Stimulated activated naive CD8-positive, alpha-beta T cell treated with anti-CD3 and anti-CD28 coated beads, Interleukin-15, amount 100 ng/mL, for 72 hours (primary cell): Measurements from ENCODE around the gene CUX1.

Source experiments
- ATAC-seq: fragments of 150-1000 bp; cut with Tn5 transposase; 2 replicates; pipeline ENCODE4 v1.10.0; 2021; ENCODE audit warnings: mild to moderate bottlenecking, moderate library complexity
- DNase-seq, 2 donors: peaks; one replicate each; pipeline ENCODE4 v3.0.0; 2021 to 2022
- H3K27ac Mint-ChIP-seq, 2 donors: one replicate each; pipeline ENCODE4 v1.8.0; 2022; ENCODE audit warnings: mild to moderate bottlenecking in 2 of 2, mixed read lengths in 2 of 2, moderate library complexity in 2 of 2
- H3K27me3 Mint-ChIP-seq: one replicate; pipeline ENCODE4 v1.8.0; 2022; ENCODE audit warnings: mixed read lengths
- H3K4me1 Mint-ChIP-seq: one replicate; pipeline ENCODE4 v1.8.0; 2022; ENCODE audit warnings: mild to moderate bottlenecking, mixed read lengths
- H3K4me3 Mint-ChIP-seq, 2 donors: one replicate each; pipeline ENCODE4 v1.8.0; 2022; ENCODE audit warnings: mild to moderate bottlenecking in 2 of 2, mixed read lengths in 2 of 2, moderate library complexity in 1 of 2
- H3K9me3 Mint-ChIP-seq, 2 donors: one replicate each; pipeline ENCODE4 v1.8.0; 2022; ENCODE audit warnings: mixed read lengths in 2 of 2

The CUX1 gene

DNA sequence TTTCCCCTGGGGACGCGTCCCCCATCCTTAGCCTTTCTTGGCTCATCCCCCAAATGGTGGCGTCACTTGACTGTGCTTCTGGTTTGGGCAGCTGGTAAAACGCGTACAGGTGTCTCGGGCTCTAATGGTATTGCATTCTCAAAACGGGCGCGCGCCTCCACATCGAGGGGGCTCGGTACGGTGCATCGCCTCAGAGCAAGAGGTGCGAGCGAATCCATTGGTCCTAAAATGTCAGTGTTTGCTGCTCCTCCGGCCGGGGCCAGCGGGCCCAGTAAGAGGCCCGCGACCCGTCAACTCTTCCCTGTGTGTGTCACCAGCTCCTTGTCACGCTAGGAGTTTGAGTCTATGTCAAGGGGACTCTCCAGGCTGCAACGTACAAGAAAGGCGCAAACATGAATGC, 378.6 kb downstream of the CUX1 start:
- Mint-ChIP-seq H3K27ac (peak overlapping the region in 1 of 2 donors; percentile 63), H3K4me3 (no peak overlapping the region), H3K9me3 (no peaks in the 10 kb centered on the region), H3K27me3 (no peaks in the 10 kb centered on the region), H3K4me1 (no peaks in the 10 kb centered on the region)
- DNase-seq = no peak
- no peak for ATAC-seq

DNA sequence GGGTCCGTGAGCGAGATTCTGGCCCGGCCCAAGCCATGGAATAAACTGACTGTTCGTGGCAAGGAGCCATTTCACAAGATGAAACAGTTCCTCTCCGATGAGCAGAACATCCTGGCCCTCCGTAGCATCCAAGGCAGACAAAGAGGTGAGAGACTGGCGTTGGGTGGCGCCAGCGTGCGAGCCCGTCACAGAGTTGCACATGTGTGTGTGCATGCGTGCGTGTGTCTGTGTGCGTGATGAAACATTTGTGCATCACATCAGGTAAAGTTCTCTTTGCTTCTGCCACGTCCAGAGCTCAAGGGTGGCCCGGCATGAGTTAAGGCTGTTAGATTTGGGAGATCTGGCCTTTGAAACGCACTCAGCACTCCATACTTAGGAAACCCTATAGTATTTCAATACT, 379.7 kb downstream of the CUX1 start:
- Mint-ChIP-seq H3K4me3 (no peak overlapping the region), H3K4me1 (no peaks in the 10 kb centered on the region), H3K27ac (no peak overlapping the region), H3K27me3 (no peaks in the 10 kb centered on the region), H3K9me3 (no peaks in the 10 kb centered on the region)
- no peak for ATAC-seq
- no peak for DNase-seq

DNA sequence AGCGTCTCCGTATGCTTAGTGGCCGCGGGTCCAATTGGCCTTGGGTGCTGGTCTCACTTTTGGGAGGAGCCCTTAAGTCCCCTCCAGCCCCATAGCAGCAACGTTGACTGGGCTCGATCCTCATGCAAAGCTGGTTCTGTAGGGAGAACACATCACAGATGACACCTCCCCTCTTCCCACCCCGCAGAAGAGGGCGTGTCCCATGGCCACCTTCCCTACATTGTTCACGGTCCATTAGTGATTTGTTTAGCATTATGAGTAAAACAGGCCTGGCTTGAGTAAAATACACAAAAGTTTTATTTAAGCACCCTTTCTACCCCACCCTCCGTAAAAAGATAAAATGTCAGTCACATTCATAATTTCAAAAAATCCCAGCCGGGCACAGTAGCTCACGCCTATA, 380.2 kb downstream of the CUX1 start:
- Mint-ChIP-seq H3K27ac (no peak overlapping the region), H3K9me3 (no peaks in the 10 kb centered on the region), H3K4me3 (no peak overlapping the region), H3K27me3 (no peaks in the 10 kb centered on the region), H3K4me1 (no peaks in the 10 kb centered on the region)
- no peak for DNase-seq
- no peak for ATAC-seq

DNA sequence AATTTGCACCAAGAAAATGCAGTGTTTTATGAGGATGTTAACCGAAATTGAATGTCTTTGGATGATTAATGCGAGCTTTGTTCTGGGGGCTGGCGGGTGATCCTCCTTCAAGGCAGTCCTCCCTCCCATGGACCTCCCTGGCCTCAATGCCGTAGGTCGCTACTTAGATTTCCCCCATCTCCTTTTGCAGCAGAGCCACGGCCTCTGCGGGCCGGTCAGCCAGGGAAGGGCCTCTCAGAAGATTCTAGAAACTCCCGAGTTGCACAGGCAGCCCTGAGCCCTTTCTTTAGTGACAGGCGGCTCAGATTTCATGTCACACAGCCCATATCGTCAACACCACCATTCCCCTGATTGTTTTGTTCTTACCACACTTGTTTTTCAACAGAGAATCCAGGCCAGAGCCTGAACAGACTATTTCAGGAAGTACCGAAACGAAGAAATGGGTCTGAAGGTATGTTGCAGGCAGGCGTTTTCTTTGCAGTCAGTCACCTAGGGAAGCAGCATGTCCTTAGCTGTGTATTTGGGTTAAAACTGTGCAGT, 381.1 kb downstream of the CUX1 start:
- Mint-ChIP-seq H3K27ac (no peak overlapping the region), H3K27me3 (no peaks in the 10 kb centered on the region), H3K4me1 (no peaks in the 10 kb centered on the region), H3K9me3 (no peaks in the 10 kb centered on the region), H3K4me3 (no peak overlapping the region)
- no peak for ATAC-seq
- DNase-seq = no peak

DNA sequence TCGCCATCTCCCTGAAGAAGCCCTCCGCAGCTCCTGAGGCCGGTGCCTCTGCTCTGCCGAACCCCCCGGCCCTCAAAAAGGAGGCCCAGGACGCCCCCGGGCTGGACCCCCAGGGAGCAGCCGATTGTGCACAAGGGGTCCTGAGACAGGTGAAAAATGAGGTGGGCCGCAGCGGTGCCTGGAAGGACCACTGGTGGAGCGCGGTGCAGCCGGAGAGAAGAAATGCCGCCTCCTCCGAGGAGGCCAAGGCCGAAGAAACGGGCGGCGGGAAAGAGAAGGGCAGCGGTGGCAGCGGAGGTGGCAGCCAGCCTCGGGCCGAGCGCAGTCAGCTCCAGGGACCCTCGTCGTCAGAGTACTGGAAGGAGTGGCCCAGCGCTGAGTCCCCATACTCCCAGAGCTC, 384.1 kb downstream of the CUX1 start:
- H3K4me3 Mint-ChIP-seq = no peak overlapping the region
- ATAC-seq (no peak), DNase-seq (no peak)
- no peaks in the 10 kb centered on the region for H3K4me1 Mint-ChIP-seq
- H3K27me3 Mint-ChIP-seq = no peaks in the 10 kb centered on the region
- H3K27ac Mint-ChIP-seq = no peak overlapping the region
- no peaks in the 10 kb centered on the region for H3K9me3 Mint-ChIP-seq

DNA sequence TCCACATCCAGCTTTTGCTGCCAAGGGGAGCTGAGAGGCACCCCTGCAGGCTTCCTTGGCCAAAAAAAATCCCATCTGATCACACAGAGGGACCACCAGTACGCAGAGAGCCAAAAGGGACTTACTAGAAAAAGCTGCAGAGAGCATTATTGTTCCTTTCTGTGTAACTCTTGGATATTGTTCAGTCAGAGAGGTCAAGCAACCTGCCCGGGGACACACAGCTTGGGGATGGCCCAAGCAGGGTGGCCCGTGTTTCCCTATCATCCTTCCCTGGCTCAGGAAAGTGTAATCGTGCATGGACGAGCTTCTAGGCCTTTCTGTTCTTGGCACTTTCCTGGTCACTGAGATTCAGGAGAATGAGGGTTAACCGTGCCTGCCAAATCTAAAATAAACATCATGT, 385.1 kb downstream of the CUX1 start:
- Mint-ChIP-seq H3K4me3 (no peak overlapping the region), H3K27me3 (no peaks in the 10 kb centered on the region), H3K27ac (no peak overlapping the region), H3K4me1 (no peaks in the 10 kb centered on the region), H3K9me3 (no peaks in the 10 kb centered on the region)
- DNase-seq (no peak), ATAC-seq (no peak)

DNA sequence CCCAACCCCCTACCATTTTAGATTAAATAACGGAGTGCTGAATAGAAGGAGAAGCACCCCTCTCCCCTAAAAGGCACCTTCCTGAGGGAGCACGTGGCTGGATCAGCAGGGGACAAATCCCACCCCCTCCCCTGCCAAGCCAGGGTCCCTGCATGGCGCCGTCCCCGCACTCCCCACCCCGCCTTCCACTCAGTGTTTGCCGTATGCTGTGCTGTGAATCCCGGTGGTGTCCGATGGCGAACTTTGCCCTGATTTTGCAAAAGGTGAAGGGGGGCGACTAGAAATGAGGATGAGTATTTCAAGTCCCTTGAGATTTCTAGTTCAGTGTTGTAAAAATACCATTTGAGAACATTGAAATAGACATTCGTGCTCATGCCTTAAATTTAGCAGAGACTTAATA, 385.8 kb downstream of the CUX1 start:
- DNase-seq = no peak
- H3K27me3 Mint-ChIP-seq = no peaks in the 10 kb centered on the region
- H3K4me1 Mint-ChIP-seq = no peaks in the 10 kb centered on the region
- H3K27ac Mint-ChIP-seq = peak overlapping the region in 1 of 2 donors; percentile 71
- no peak overlapping the region for H3K4me3 Mint-ChIP-seq
- no peaks in the 10 kb centered on the region for H3K9me3 Mint-ChIP-seq
- no peak for ATAC-seq

DNA sequence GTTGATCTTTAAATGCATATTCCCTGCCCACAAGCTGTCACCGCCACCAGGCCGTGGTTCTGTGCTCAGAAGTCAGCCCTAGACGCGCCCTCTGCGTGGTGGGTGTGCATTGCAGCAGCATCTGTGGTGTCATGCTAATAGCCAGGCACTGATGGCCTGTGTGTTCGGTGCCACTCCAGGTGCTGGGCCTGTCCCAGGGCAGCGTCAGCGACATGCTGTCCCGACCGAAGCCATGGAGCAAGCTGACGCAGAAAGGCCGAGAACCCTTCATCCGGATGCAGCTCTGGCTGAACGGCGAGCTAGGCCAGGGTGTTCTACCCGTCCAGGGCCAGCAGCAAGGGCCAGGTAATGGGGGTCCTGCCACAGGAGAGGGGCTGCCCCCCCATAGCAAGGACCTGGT, 386.8 kb downstream of the CUX1 start:
- no peaks in the 10 kb centered on the region for H3K4me1 Mint-ChIP-seq
- no peaks in the 10 kb centered on the region for H3K27me3 Mint-ChIP-seq
- H3K4me3 Mint-ChIP-seq = no peak overlapping the region
- H3K27ac Mint-ChIP-seq = no peak overlapping the region
- DNase-seq = no peak
- H3K9me3 Mint-ChIP-seq = no peaks in the 10 kb centered on the region
- no peak for ATAC-seq

DNA sequence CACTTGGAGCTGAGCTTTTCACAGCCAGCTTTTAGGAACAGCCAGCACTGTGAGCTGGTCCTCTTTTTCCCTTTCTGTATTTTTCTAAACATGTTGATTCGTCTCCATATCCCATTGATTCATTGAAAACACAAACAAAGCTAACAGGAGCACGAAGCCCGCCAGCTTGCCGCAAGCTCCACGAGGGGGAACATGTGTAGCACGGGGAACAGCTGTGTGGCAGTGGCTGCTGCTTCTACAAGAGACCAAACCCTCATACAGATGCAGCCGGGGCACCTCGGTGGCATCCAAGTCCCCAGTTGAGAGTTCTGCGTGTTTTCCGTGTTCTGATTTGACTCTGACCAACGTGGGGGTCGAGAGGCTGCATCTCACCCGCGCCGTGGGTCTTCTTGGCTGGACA, 388.5 kb downstream of the CUX1 start:
- ATAC-seq (no peak), DNase-seq (no peak)
- Mint-ChIP-seq H3K27ac (no peak overlapping the region), H3K4me3 (no peak overlapping the region), H3K9me3 (no peaks in the 10 kb centered on the region), H3K4me1 (no peaks in the 10 kb centered on the region), H3K27me3 (no peaks in the 10 kb centered on the region)

DNA sequence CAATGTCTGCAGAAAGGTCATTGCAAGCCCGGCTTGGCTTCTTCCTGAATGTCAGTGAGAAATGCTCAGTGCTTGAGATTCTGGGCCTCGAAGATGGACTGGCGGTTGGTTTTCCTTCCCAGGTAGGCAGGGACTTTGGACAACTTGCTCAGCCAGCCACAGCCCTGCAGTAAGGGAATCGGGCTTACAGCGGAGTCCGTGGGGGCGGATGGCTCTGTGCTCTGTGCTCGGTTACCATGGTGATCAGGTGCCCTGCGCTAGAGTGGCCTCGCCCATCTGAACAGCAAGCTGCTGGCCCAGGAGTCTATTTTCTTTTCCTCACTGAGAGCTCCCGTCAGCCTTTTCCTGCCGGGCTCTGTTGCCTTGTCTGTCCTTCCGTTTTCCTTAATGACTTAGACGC, 391.4 kb downstream of the CUX1 start:
- H3K27me3 Mint-ChIP-seq = no peaks in the 10 kb centered on the region
- no peaks in the 10 kb centered on the region for H3K4me1 Mint-ChIP-seq
- no peak overlapping the region for H3K4me3 Mint-ChIP-seq
- no peak for DNase-seq
- no peak overlapping the region for H3K27ac Mint-ChIP-seq
- no peak for ATAC-seq
- H3K9me3 Mint-ChIP-seq = no peaks in the 10 kb centered on the region

DNA sequence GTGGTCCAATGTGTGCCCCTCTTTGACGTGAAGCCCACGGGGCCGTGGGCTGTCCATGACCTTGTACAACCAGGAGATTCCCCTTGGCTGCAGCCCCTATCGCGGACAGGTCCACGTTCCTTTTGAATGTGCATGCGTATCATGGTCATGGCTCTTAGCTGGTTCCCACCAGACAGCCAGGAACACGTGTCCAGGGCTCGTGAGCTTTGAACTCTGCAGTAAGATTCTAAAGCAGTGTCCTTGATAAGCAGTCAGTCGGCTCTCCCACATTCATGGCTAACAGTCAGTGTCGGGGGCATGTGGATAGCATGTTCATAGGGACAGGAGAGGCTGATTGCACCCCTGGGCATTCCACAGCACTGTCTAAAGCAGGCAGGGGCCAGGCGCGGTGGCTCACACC, 393.4 kb downstream of the CUX1 start:
- no peaks in the 10 kb centered on the region for H3K4me1 Mint-ChIP-seq
- no peaks in the 10 kb centered on the region for H3K27me3 Mint-ChIP-seq
- no peak overlapping the region for H3K4me3 Mint-ChIP-seq
- no peak overlapping the region for H3K27ac Mint-ChIP-seq
- no peak for ATAC-seq
- DNase-seq = no peak
- no peaks in the 10 kb centered on the region for H3K9me3 Mint-ChIP-seq

DNA sequence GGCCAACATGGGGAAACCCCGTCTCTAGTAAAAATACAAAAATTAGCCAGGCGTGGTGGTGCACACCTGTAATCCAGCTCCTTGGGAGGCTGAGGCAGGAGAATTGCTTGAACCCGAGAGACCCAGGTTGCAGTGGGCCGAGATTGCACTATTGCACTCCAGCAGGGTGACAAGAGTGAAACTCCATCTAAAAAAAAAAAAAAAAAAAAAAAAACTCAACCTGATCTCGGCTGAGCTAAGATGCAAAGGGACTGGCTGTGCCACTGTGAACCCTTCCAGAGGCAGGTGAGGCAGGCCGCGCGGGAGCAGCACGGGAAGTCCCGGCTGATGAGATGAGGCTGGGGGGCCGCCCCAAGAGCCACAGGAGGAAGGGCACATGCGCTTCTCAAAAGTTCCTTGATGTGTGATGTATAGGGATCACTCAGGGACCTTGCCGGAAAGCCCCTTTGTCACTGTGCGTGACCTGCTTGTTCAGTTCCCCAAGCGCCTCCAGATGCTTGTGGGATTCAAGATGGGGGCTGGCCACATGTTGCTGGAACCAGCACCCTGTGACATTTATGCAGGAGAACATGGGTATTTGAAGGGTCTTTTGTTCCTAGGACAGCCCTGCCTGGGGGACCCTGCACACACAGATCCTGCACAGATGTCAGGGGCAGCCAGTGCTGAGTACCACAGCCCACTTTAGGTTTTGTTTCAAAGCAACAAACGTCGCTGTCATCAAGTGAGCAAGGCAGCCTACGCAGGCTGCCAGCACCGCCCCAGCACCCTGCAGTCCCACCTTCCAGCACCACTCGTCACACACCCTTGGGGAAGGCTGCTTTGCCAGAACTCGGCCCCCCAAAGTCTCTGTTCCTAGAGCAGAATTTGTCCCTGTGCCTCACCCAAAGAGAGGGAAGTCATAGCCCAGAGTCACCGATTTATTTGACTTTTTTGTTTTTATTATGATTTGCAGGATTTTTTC, 394.4 kb downstream of the CUX1 start:
- no peak for ATAC-seq
- H3K27ac Mint-ChIP-seq = no peak overlapping the region

DNA sequence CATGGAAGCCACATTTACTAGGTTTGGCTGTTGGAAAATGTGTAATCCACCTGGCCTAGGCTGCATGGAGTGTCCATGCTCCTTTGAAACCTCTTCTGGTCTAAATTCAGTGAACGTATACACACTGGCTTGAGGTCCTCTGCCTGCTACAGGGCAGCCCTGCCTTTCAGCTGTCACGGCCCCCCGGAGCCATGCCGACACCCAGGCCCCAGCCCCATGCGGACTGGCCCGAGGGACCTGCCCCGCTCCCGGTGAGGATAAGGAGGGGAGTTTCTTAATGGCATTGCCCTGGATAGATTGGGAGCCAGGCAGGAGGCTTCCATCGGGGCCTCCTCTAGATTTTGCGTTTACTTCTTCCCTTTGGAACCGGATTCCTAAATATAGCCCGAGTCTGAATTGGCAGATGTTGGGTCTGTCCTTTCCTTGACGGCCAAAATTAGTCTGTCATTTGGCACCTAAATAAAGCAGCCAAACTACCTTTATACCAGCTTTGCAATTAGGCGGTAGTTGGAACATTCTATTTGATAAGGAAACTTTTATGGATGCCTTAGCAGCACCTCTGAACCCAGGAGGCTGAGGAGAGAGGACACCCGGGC, 397.1 kb downstream of the CUX1 start:
- H3K9me3 Mint-ChIP-seq = no peaks in the 10 kb centered on the region
- no peak overlapping the region for H3K27ac Mint-ChIP-seq
- ATAC-seq (no peak), DNase-seq (no peak)
- no peaks in the 10 kb centered on the region for H3K4me1 Mint-ChIP-seq
- no peak overlapping the region for H3K4me3 Mint-ChIP-seq
- no peaks in the 10 kb centered on the region for H3K27me3 Mint-ChIP-seq

More for the DNA sequence above, 394.4 kb downstream of the CUX1 start:
- Mint-ChIP-seq H3K4me3 (no peak overlapping the region), H3K4me1 (no peaks in the 10 kb centered on the region), H3K9me3 (no peaks in the 10 kb centered on the region), H3K27me3 (no peaks in the 10 kb centered on the region)
- no peak for DNase-seq

DNA sequence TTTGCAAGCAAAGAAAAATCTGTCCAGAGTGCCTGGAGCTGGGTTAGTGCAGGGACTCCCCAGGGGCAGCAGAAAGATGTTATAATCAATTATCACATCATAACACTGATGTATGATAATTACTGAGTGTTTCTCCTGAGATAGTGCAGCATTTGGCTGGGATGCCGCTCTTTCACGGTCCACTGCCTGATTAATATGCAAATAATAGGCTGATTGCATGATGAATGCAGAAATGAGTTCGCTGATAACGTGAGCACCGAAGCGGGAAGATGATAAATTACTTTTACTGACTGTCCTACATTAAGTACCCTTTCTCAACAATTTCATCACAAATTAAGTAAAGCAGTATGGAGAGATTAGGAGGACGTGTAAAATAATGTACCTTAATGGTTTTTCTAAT, 397.8 kb downstream of the CUX1 start:
- no peaks in the 10 kb centered on the region for H3K9me3 Mint-ChIP-seq
- no peak for ATAC-seq

DNA sequence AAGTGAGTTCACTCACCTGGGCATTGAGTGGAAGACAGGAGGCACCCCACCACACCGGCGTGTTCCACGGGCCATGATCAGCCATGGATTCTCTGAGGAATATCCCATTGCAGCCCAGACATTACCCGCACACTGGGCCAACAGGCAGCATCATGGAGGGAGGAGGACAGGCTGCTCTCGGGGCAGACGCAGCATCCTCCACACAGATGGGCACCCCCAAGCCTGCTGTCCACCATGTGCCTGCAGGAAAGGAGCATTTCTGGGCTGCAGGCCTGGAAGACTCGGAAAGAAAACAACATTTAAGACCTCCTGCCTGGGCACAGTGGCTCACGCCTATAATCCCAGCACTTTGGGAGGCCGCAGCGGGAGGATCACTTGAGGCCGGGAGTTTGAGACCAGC, 398.3 kb downstream of the CUX1 start:
- ATAC-seq (no peak), DNase-seq (no peak)
- Mint-ChIP-seq H3K27ac (no peak overlapping the region), H3K27me3 (no peaks in the 10 kb centered on the region), H3K4me3 (no peak overlapping the region), H3K4me1 (no peaks in the 10 kb centered on the region), H3K9me3 (no peaks in the 10 kb centered on the region)

More for the DNA sequence above, 397.8 kb downstream of the CUX1 start:
- H3K27me3 Mint-ChIP-seq = no peaks in the 10 kb centered on the region
- DNase-seq = no peak
- no peak overlapping the region for H3K4me3 Mint-ChIP-seq
- H3K27ac Mint-ChIP-seq = no peak overlapping the region
- no peaks in the 10 kb centered on the region for H3K4me1 Mint-ChIP-seq

DNA sequence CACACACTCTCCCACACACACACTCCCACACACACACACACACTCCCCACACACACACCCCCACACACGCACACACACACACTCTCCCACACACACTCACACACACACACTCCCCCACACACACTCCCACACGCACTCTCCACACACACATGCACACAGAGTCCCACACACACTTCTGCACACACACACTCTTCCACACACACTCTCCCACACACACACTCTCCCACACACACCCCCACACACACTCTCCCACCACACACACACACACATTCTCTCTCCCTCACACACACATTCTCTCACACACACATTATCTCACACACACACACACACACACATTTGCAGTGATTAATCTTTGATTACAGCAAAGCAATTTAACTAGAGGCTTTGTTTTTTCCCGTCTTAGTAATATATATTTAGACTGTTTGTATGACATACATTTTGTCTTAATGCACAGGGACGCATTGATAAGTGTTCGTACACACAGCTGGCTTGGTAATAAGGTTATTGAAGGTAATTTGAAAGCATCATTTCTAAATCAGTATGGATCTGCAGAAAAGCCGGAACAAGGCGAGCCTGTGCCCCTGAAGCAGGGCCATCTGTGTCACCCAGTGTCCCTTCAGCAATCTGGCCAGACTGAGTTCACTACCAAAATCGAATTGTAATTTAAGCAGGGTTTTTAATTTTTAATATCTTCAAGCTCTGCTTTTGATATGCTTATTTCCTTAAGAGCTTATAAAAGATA, 399.3 kb downstream of the CUX1 start:
- no peak for DNase-seq
- Mint-ChIP-seq H3K9me3 (no peaks in the 10 kb centered on the region), H3K27ac (peak overlapping the region; percentile 2 to 74), H3K27me3 (no peaks in the 10 kb centered on the region), H3K4me3 (no peak overlapping the region), H3K4me1 (no peaks in the 10 kb centered on the region)
- no peak for ATAC-seq
